ENCODE data around the gene KCNJ5. TPM values are rescaled to one million over a fixed set of nuclear protein-coding genes. Genes with fewer than 3 reads are reported as not detected.

The KCNJ5 gene
- total RNA-seq, 4 donors from 2014 or later, result 0.69 to 1.1 TPM; not detected in 2

GRCh38 chr11:128941110-128941509 is 50.0 kb downstream of the KCNJ5 start:
- Histone ChIP-seq H3K27me3 (no peaks in the 10 kb centered on the region), H3K4me3 (no peak overlapping the region), H3K36me3 (no peaks in the 10 kb centered on the region), H3K4me1 (no peaks in the 10 kb centered on the region), H3K9me3 (no peaks in the 10 kb centered on the region), H3K27ac (no peak overlapping the region)
- intact Hi-C loops (cut with DNase I; ENCODE audit: low total_unique reads), result no loop called here
- TF ChIP-seq CTCF (IDR thresholded peaks at IDR 0.05) (no peak), POLR2A (IDR thresholded peaks at IDR 0.05) (no peak)
- no peak for DNase-seq

DNA sequence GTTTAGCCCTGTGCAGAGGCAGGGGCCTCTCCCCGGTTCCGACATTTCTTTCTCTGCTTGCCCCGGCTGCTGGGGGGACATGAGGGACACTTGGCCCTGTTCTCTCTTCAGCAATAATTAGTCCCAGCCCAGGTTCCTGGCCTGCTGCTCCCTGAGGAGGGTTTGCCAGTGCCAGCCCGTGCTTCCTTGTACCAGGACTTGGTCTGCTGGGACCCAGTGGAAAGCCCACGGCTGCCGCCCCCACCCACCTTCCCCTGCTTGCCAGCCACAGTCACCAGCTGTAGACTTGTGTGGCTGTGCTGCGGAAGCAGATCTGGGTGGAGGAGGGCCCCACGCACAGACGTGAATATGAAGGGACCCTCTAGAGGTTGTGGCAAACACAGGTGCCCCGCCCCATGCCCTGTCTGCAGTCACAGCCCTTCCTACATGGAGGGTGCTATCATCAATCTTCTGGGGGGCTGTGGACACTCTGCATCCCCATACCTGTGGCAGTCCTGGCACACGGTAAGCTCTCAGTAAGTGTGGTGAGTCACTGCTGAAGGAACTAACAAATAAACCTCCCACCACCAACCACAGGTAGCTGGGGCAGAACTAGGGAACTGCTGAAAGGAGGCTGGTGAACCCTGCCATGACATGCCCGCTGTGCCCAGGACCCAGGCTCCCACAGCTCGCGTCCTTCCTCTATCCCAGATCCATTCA is 50.6 kb downstream of the KCNJ5 start:
- Histone ChIP-seq H3K9me3 (no peaks in the 10 kb centered on the region), H3K27ac (no peak overlapping the region), H3K27me3 (no peaks in the 10 kb centered on the region), H3K36me3 (no peaks in the 10 kb centered on the region), H3K4me1 (no peaks in the 10 kb centered on the region), H3K4me3 (no peak overlapping the region)
- intact Hi-C loops (cut with DNase I; ENCODE audit: low total_unique reads), result no loop called here
- TF ChIP-seq POLR2A (IDR thresholded peaks at IDR 0.05) (no peak), CTCF (IDR thresholded peaks at IDR 0.05) (no peak)
- DNase-seq, result no peak

DNA sequence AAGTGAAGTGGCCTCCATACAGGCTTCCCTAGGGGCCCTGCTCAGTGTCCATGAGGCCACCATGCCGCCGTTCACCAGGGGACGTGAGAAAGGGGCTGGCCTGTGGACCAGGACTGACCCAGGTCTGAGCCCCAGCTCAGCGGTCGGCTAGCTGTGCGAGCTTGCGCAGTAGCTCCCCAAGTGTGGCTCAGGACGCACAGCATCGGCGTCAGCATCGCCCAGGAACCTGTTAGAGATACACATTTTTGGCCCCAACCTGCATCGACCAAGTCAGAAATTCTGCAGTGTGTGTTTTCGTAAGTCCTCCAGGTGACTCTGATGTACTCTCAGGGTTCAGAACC is 51.1 kb downstream of the KCNJ5 start:
- no peak for DNase-seq
- TF ChIP-seq POLR2A (IDR thresholded peaks at IDR 0.05) (no peak), CTCF (IDR thresholded peaks at IDR 0.05) (no peak)
- no peaks in the 10 kb centered on the region for H3K36me3 ChIP-seq
- intact Hi-C loops (cut with DNase I; ENCODE audit: low total_unique reads), result no loop called here
- H3K4me3 ChIP-seq, result no peak overlapping the region
- H3K27me3 ChIP-seq, result no peaks in the 10 kb centered on the region
- no peak overlapping the region for H3K27ac ChIP-seq
- no peaks in the 10 kb centered on the region for H3K9me3 ChIP-seq
- no peaks in the 10 kb centered on the region for H3K4me1 ChIP-seq

GRCh38 chr11:128942817-128943427 is 51.8 kb downstream of the KCNJ5 start, which contains the start of gene TP53AIP1:
Gene TP53AIP1, minus strand, starts transcription at chr11:128942871. Its CDS starts 5,053 bp downstream, at chr11:128937818.
- Histone ChIP-seq H3K27me3 (no peaks in the 10 kb centered on the region), H3K27ac (no peak within 1 kb of the TSS), H3K4me3 (no peak within 1 kb of the TSS), H3K9me3 (no peaks in the 10 kb centered on the region), H3K4me1 (no peaks in the 10 kb centered on the region), H3K36me3 (no peaks in the 10 kb centered on the region)
- no peak for DNase-seq
- intact Hi-C loops (cut with DNase I; ENCODE audit: low total_unique reads), result no loop called here
- no peak for TF ChIP-seq POLR2A (IDR thresholded peaks at IDR 0.05)
- no peak for TF ChIP-seq CTCF (IDR thresholded peaks at IDR 0.05)

- Histone ChIP-seq H3K4me3 (no peak overlapping the region), H3K4me1 (no peaks in the 10 kb centered on the region), H3K27me3 (no peaks in the 10 kb centered on the region), H3K27ac (no peak overlapping the region), H3K9me3 (no peaks in the 10 kb centered on the region), H3K36me3 (no peaks in the 10 kb centered on the region)
- intact Hi-C loops (cut with DNase I; ENCODE audit: low total_unique reads), result no loop called here
- DNase-seq, result no peak
- TF ChIP-seq CTCF (IDR thresholded peaks at IDR 0.05), result no peak
- TF ChIP-seq POLR2A (IDR thresholded peaks at IDR 0.05), result no peak
Observed at GRCh38 chr11:128943428-128943976, 52.3 kb downstream of the KCNJ5 start.

All from uterus (tissue), 4 donors.